Mesothelial cell of epicardium (in vitro differentiated cells): ENCODE results near the gene CSNK1G2. TPM values are rescaled to one million over a fixed set of nuclear protein-coding genes. Genes with fewer than 3 reads are reported as not detected.

Experiments used
- DNase-seq, 2 experiments: peaks; one replicate each; pipeline ENCODE4 v3.0.0; 2021; ENCODE audit warnings: low spot score in 2 of 2; ENCODE audit not compliant: unreplicated experiment in 2 of 2
- H3K27ac Mint-ChIP-seq: 2 replicates; pipeline ENCODE4 v1.8.0; 2021; ENCODE audit warnings: mixed read lengths
- H3K27me3 Mint-ChIP-seq: 2 replicates; pipeline ENCODE4 v1.8.0; 2021; ENCODE audit warnings: low read depth, mixed read lengths
- H3K36me3 Mint-ChIP-seq: 2 replicates; pipeline ENCODE4 v1.8.0; 2021; ENCODE audit warnings: mixed read lengths
- H3K4me1 Mint-ChIP-seq: 2 replicates; pipeline ENCODE4 v1.8.0; 2021; ENCODE audit warnings: mixed read lengths
- H3K4me3 Mint-ChIP-seq: 2 replicates; pipeline ENCODE4 v1.8.0; 2021; ENCODE audit warnings: mild to moderate bottlenecking, moderate library complexity, mixed read lengths
- H3K9me3 Mint-ChIP-seq: 2 replicates; pipeline ENCODE4 v1.8.0; 2021; ENCODE audit warnings: mixed read lengths
- CTCF ChIP-seq: fragments of 200-600 bp; sonication (generic); IDR thresholded peaks from one replicate; pipeline ENCODE4 v1.5.0; 2021; ENCODE audit warnings: antibody characterized with exemption; ENCODE audit not compliant: unreplicated experiment
- total RNA-seq: library from RNA; stranded (reverse); gene quantifications from 3 replicates; pipeline ENCODE4 v1.2.1, GENCODE V29; 2021

CSNK1G2 gene
- total RNA-seq, 1 donor from 2014 or later, result 79.1 TPM

GRCh38 chr19:1970806-1971502, 30.0 kb downstream of the CSNK1G2 start:
- no peak for DNase-seq
- no peaks in the 10 kb centered on the region for H3K27me3 Mint-ChIP-seq
- no peak overlapping the region for H3K4me3 Mint-ChIP-seq
- no peak overlapping the region for H3K27ac Mint-ChIP-seq
- no peaks in the 10 kb centered on the region for H3K9me3 Mint-ChIP-seq
- peaks cover 3% of the 10 kb centered on the region for H3K4me1 Mint-ChIP-seq
- peaks cover 11% of the 10 kb centered on the region for H3K36me3 Mint-ChIP-seq
- TF ChIP-seq CTCF, result no peak

- DNase-seq, result no peak
- peaks cover 9% of the 10 kb centered on the region for H3K36me3 Mint-ChIP-seq
- no peaks in the 10 kb centered on the region for H3K4me1 Mint-ChIP-seq
- H3K9me3 Mint-ChIP-seq, result no peaks in the 10 kb centered on the region
- no peak for TF ChIP-seq CTCF
- no peak overlapping the region for H3K27ac Mint-ChIP-seq
- H3K4me3 Mint-ChIP-seq, result no peak overlapping the region
- H3K27me3 Mint-ChIP-seq, result no peaks in the 10 kb centered on the region
Observed at GRCh38 chr19:1974381-1975161, 33.6 kb downstream of the CSNK1G2 start.

GRCh38 chr19:1975162-1975480, 34.1 kb downstream of the CSNK1G2 start:
- Mint-ChIP-seq H3K27ac (no peak overlapping the region), H3K4me1 (no peaks in the 10 kb centered on the region), H3K36me3 (peaks cover 8% of the 10 kb centered on the region), H3K9me3 (no peaks in the 10 kb centered on the region), H3K4me3 (no peak overlapping the region), H3K27me3 (no peaks in the 10 kb centered on the region)
- TF ChIP-seq CTCF, result no peak
- DNase-seq, result no peak

- Mint-ChIP-seq H3K4me3 (no peak overlapping the region), H3K9me3 (no peaks in the 10 kb centered on the region)
Observed at GRCh38 chr19:1977120-1977519, 36.1 kb downstream of the CSNK1G2 start.

GRCh38 chr19:1978346-1978894, 37.4 kb downstream of the CSNK1G2 start:
- Mint-ChIP-seq H3K27ac (no peak overlapping the region), H3K9me3 (no peaks in the 10 kb centered on the region), H3K27me3 (no peaks in the 10 kb centered on the region), H3K36me3 (peaks cover 19% of the 10 kb centered on the region), H3K4me1 (no peaks in the 10 kb centered on the region), H3K4me3 (no peak overlapping the region)
- DNase-seq, result no peak
- no peak for TF ChIP-seq CTCF

More at GRCh38 chr19:1977120-1977519, 36.1 kb downstream of the CSNK1G2 start:
- H3K27ac Mint-ChIP-seq, result no peak overlapping the region
- no peaks in the 10 kb centered on the region for H3K27me3 Mint-ChIP-seq
- no peak for TF ChIP-seq CTCF
- peaks cover 16% of the 10 kb centered on the region for H3K36me3 Mint-ChIP-seq
- no peaks in the 10 kb centered on the region for H3K4me1 Mint-ChIP-seq
- no peak for DNase-seq
